Keratinocyte (primary cell): ENCODE measurements around the gene PAQR7. TPM values are rescaled to one million over a fixed set of nuclear protein-coding genes. Genes with fewer than 3 reads are reported as not detected.

Source experiments
- DNase-seq: peaks from one replicate; pipeline ENCODE4 v3.0.0-alpha.2; 2011; ENCODE audit warnings: low read depth, missing footprints, low spot score
- FAIRE-seq: peaks from 2 replicates; lab custom pipeline; 2011; peaks lifted over from hg19 to GRCh38; lab: Jason Lieb, UNC
- H2AFZ ChIP-seq: 2 replicates; pipeline ENCODE4 v1.6.0; 2012; ENCODE audit warnings: low read length, control low read depth, inconsistent platforms; ENCODE audit not compliant: control insufficient read depth
- H3K27ac ChIP-seq: 2 replicates; pipeline ENCODE4 v1.5.1; 2011; ENCODE audit warnings: low read length; ENCODE audit not compliant: control insufficient read depth, insufficient read depth
- H3K27me3 ChIP-seq: 3 replicates; pipeline ENCODE4 v1.6.0; 2011; ENCODE audit warnings: low read length; ENCODE audit not compliant: control insufficient read depth, insufficient read depth; ENCODE audit errors: extremely low read depth
- H3K36me3 ChIP-seq, 2 experiments: 2 replicates in 1 of 2; 3 replicates in 1 of 2; pipeline ENCODE4 v1.5.1; 2011; ENCODE audit warnings: low read length in 2 of 2, mild to moderate bottlenecking in 1 of 2; ENCODE audit not compliant: control insufficient read depth in 2 of 2, insufficient read depth in 2 of 2; ENCODE audit errors: extremely low read depth in 1 of 2
- H3K4me1 ChIP-seq: 3 replicates; pipeline ENCODE4 v1.5.1; 2011; ENCODE audit warnings: low read length; ENCODE audit not compliant: control insufficient read depth, insufficient read depth; ENCODE audit errors: extremely low read depth
- H3K4me2 ChIP-seq: 3 replicates; pipeline ENCODE4 v1.6.0; 2011; ENCODE audit warnings: low read depth, low read length; ENCODE audit not compliant: control insufficient read depth, insufficient read depth; ENCODE audit errors: extremely low read depth
- H3K4me3 ChIP-seq, 3 experiments: fragments of 200-600 bp in 1 of 3; sonication (generic) in 1 of 3; 2 replicates in 2 of 3; 3 replicates in 1 of 3; pipeline ENCODE4 v1.5.1; 2011 to 2016; ENCODE audit warnings: low read length in 3 of 3, mild to moderate bottlenecking in 3 of 3, control low read depth in 2 of 3, inconsistent platforms in 1 of 3, low read depth in 1 of 3, mixed read lengths in 1 of 3, mixed run types in 1 of 3, moderate library complexity in 1 of 3; ENCODE audit not compliant: control insufficient read depth in 2 of 3, insufficient read depth in 2 of 3; ENCODE audit errors: extremely low read depth in 1 of 3
- H3K79me2 ChIP-seq: 2 replicates; pipeline ENCODE4 v1.6.0; 2012; ENCODE audit warnings: low read length; ENCODE audit not compliant: control insufficient read depth, insufficient read depth
- H3K9ac ChIP-seq: 3 replicates; pipeline ENCODE4 v1.6.0; 2011; ENCODE audit warnings: low read length; ENCODE audit not compliant: control insufficient read depth, insufficient read depth; ENCODE audit errors: extremely low read depth
- H3K9me1 ChIP-seq: 3 replicates; pipeline ENCODE4 v1.6.0; 2011; ENCODE audit warnings: low read length; ENCODE audit not compliant: control insufficient read depth, insufficient read depth; ENCODE audit errors: extremely low read depth
- H3K9me3 ChIP-seq: 2 replicates; pipeline ENCODE4 v1.5.1; 2012; ENCODE audit warnings: low read depth, low read length; ENCODE audit not compliant: control insufficient read depth
- H4K20me1 ChIP-seq: 3 replicates; pipeline ENCODE4 v1.6.0; 2011; ENCODE audit warnings: low read length; ENCODE audit not compliant: control insufficient read depth, insufficient read depth; ENCODE audit errors: extremely low read depth
- EZH2 ChIP-seq: IDR thresholded peaks from one replicate; pipeline ENCODE4 v1.6.1; 2012; ENCODE audit warnings: inconsistent platforms, mild to moderate bottlenecking, low read length, moderate library complexity
- dilution Hi-C: fragments of 300-500 bp; cut with MboI; formaldehyde crosslinking; loops from one replicate; pipeline ENCODE4 v1.7.0; 2020; ENCODE audit warnings: low sequenced_read_pairs; ENCODE audit not compliant: extremely low pct_ligation_motif_present
- polyA plus RNA-seq, 5 experiments: library from polyadenylated mRNA; depleted of rRNA in 3 of 5; stranded (reverse) in 3 of 5; stranded (forward) in 1 of 5; unstranded in 1 of 5; fragments of >200 nt; gene quantifications; 1 replicate in 1 of 5; 2 replicates in 3 of 5; 3 replicates in 1 of 5; pipeline versions ENCODE4 v1.2.1 to v1.2.3, GENCODE V29; 2011 to 2012; ENCODE audit warnings: missing spikeins in 2 of 5, low read depth in 1 of 5, low replicate concordance in 1 of 5
- small RNA-seq, 3 experiments: library from RNA; depleted of rRNA; stranded (forward); fragments of <200 nt; gene quantifications; one replicate each; pipeline ENCODE3, GENCODE V24; 2012; ENCODE audit warnings: low read depth in 3 of 3, low replicate concordance in 1 of 3; ENCODE audit not compliant: insufficient read length in 3 of 3
- TF ChIP-seq, protein P1 (sequence below), 3 experiments: IDR thresholded peaks in 1 of 3; conservative IDR thresholded peaks in 1 of 3; optimal IDR thresholded peaks in 1 of 3; 2 replicates in 2 of 3; 3 replicates in 1 of 3; pipeline versions ENCODE3 to v1.5.1; 2011; ENCODE audit warnings: low read length in 3 of 3, mild to moderate bottlenecking in 3 of 3, moderate library complexity in 2 of 3, control low read depth in 1 of 3, inconsistent platforms in 1 of 3; ENCODE audit not compliant: insufficient read depth in 2 of 3; ENCODE audit errors: extremely low read depth in 1 of 3

The PAQR7 gene
- polyA plus RNA-seq, 1 donor (not counting 4 experiments of a cell fraction or from before 2014, with no cell fraction given): 14.5 TPM

DNA sequence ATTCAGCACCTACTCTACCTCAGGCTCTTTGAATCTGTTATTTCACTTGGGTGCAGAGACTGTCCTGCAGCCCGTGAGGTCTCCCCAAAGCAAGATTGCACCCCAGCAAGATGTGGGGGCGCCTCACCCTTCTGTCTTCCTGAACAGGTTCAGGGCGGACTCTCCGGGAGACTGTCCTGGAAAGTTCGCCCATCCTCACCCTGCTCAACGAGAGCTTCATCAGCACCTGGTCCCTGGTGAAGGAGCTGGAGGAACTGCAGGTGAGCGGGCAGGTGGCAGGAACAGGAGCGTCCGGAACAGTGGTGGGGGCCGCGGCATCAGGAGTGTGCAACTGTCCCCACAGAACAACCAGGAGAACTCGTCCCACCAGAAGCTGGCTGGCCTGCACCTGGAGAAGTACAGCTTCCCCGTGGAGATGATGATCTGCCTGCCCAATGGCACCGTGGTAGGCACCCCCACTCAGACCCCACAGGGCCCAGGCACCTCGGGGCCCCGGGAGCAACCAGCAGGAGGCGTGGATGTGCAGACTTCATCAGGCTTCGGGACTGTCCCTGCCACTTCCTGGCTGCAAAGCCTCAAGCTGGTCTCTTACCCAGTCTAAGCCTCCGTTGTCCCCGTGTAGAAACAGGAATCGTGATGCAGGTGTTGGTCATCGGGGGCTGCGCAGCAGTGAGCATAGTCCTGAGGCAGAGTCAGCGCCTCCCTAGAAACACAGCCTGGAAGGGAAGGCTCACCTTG is 61.6 kb downstream of the PAQR7 start:
- dilution Hi-C loops: no loop called here

DNA sequence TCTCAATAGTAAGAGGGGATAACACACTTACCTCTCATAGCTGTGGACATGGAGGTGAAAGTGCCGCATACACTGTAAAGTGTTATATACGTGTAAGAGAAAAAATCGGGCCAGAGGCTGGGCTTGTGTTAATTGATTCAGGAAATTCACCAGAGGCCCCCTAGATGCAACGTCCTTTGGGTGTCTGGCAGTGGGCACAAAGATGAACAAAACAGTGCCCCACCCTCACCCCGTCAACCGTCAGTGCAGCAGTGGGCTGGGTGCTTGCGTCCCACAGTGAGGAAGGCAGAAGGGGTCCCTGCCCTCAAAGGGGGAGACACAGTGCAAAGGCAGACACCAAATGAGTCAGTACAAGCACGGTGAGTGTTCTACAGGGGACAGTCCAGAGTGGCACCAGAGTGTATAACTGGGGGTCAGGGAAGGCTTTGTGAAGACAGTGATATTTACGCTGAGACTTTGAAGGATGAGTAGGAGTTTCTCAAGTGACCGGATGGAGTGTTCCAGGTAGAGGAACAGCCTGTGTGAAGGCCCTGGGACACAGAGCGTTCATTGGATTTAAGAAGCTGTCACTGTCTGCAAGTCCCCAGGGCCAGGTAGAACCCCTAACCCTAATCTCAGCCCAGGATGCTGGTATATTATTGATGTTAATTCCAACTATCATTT is 62.3 kb downstream of the PAQR7 start:
- Histone ChIP-seq H3K36me3 (peaks cover 16 to 28% of the 10 kb centered on the region in 2 experiments), H3K4me1 (peaks cover 7% of the 10 kb centered on the region), H3K4me3 (no peak overlapping the region), H3K27me3 (no peaks in the 10 kb centered on the region), H4K20me1 (no peaks in the 10 kb centered on the region), H3K4me2 (no peak overlapping the region), H3K79me2 (no peaks in the 10 kb centered on the region), H3K27ac (no peak overlapping the region), H3K9me1 (peaks cover 2% of the 10 kb centered on the region), H3K9ac (no peak overlapping the region), H2AFZ (no peak overlapping the region), H3K9me3 (no peaks in the 10 kb centered on the region)
- dilution Hi-C loops: no loop called here
- DNase-seq (no peak), FAIRE-seq (no peak)
- TF ChIP-seq EZH2: no peak
- TF ChIP-seq, protein P1, sequence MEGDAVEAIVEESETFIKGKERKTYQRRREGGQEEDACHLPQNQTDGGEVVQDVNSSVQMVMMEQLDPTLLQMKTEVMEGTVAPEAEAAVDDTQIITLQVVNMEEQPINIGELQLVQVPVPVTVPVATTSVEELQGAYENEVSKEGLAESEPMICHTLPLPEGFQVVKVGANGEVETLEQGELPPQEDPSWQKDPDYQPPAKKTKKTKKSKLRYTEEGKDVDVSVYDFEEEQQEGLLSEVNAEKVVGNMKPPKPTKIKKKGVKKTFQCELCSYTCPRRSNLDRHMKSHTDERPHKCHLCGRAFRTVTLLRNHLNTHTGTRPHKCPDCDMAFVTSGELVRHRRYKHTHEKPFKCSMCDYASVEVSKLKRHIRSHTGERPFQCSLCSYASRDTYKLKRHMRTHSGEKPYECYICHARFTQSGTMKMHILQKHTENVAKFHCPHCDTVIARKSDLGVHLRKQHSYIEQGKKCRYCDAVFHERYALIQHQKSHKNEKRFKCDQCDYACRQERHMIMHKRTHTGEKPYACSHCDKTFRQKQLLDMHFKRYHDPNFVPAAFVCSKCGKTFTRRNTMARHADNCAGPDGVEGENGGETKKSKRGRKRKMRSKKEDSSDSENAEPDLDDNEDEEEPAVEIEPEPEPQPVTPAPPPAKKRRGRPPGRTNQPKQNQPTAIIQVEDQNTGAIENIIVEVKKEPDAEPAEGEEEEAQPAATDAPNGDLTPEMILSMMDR (optimal IDR thresholded peaks at IDR 0.05 in 1 of 3, IDR thresholded peaks at IDR 0.05 in 1 of 3, conservative IDR thresholded peaks at IDR 0.05 in 1 of 3; ENCODE audit: extremely low read depth in 1 of 3, insufficient read depth in 2 of 3, low read length in 3 of 3): no peak

More for the DNA sequence above, 61.6 kb downstream of the PAQR7 start:
- H3K9ac ChIP-seq: no peak overlapping the region
- H3K4me3 ChIP-seq: no peak overlapping the region
- peaks cover 11 to 26% of the 10 kb centered on the region in 2 experiments for H3K36me3 ChIP-seq
- no peaks in the 10 kb centered on the region for H4K20me1 ChIP-seq
- no peak overlapping the region for H3K4me2 ChIP-seq
- FAIRE-seq (no peak), DNase-seq (no peak)
- peaks cover 14% of the 10 kb centered on the region for H3K4me1 ChIP-seq
- H3K27me3 ChIP-seq: no peaks in the 10 kb centered on the region
- no peak overlapping the region for H2AFZ ChIP-seq
- no peaks in the 10 kb centered on the region for H3K79me2 ChIP-seq
- no peak overlapping the region for H3K27ac ChIP-seq
- H3K9me3 ChIP-seq: no peaks in the 10 kb centered on the region
- no peak for TF ChIP-seq EZH2
- TF ChIP-seq, protein P1 (optimal IDR thresholded peaks at IDR 0.05 in 1 of 3, IDR thresholded peaks at IDR 0.05 in 1 of 3, conservative IDR thresholded peaks at IDR 0.05 in 1 of 3; ENCODE audit: extremely low read depth in 1 of 3, insufficient read depth in 2 of 3, low read length in 3 of 3): no peak
- H3K9me1 ChIP-seq: peaks cover 2% of the 10 kb centered on the region

Small RNA genes lying within 50 kb of the gene (small RNA-seq; reads per million reads assigned to genes)
- 0 reads per million in 3 experiments for gene AL033528.1
- 0 reads per million in 3 experiments for gene RF00019
- 0 reads per million in 3 experiments for gene SNRPFP2

Other genes with a start within 250 kb of the PAQR7 start
- gene SELENON, start 75.5 kb downstream of the PAQR7 start, polyA plus RNA-seq: 13.4 to 56.3 TPM (median 15.4 TPM) in 3 replicates
- 31.6 to 37.3 TPM (median 32.6 TPM) in 3 replicates for gene MTFR1L, start 55.8 kb downstream of the PAQR7 start, polyA plus RNA-seq
- gene AUNIP, start 16.3 kb downstream of the PAQR7 start, polyA plus RNA-seq: 6.2 to 9.3 TPM (median 8.0 TPM) in 3 replicates
- gene STMN1, start 30.7 kb upstream of the PAQR7 start, polyA plus RNA-seq: 16.2 to 96.9 TPM (median 82.8 TPM) in 3 replicates
- 15.5 to 17.8 TPM (median 15.9 TPM) in 3 replicates for gene PAFAH2, start 122.4 kb upstream of the PAQR7 start, polyA plus RNA-seq
- 0.11 to 0.13 TPM in 2 of 3 replicates, not detected in the other for gene EXTL1, start 146.1 kb upstream of the PAQR7 start, polyA plus RNA-seq
- not detected in 3 replicates for gene SLC30A2, start 170.4 kb upstream of the PAQR7 start, polyA plus RNA-seq
- not detected in 3 replicates for gene TRIM63, start 191.9 kb upstream of the PAQR7 start, polyA plus RNA-seq
- 1.1 to 2.8 TPM (median 1.6 TPM) in 3 replicates for gene PDIK1L, start 236.1 kb upstream of the PAQR7 start, polyA plus RNA-seq